ENCODE data around the gene ARHGEF28. TPM values are rescaled to one million over a fixed set of nuclear protein-coding genes. Genes with fewer than 3 reads are reported as not detected.
A peak's percentile ranks its signal among the peaks of the same experiment; 100 is the strongest.

Gene ARHGEF28
- total and polyA plus RNA-seq, 8 donors, result 13.9 to 156 (median 55.7) TPM

DNA sequence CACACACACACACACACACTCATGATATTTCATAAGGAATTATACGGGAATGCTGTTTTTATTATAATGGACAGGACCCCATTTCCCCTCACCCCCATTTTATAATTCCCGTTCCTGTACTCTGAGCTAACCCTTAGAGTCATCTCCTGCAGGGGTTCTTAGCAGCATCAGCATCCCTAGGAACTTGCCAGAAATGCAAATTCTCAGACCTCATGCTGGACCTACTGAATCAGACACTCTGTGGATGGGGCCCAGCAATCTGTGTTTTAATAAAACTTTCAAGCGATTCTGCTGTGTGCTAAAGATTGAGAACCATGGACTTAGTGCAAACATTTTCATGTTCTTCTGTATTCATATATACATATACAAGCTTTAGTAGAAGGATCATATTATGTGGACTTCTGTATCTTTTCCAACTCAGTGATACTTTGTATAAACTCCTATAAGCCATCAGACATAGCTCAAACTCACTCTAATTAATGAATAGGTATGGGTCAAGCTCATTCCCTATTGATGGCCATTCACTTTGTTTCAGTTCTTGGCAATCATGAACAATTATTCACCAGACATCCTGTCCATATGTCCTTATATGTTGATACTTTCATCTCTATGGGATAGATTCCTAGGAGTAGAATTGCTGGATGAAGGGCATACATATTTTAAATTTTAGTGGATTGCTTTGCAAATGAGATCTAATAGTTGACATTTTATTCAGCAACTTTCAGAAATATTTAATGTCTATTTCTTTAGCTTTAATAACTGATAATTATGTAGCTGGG is 65.5 kb downstream of the ARHGEF28 start:
- no peak for DNase-seq
- H3K9me3 ChIP-seq, result no peaks in the 10 kb centered on the region
- peaks cover 14 to 22% (median 20%) of the 10 kb centered on the region in 4 donors for H3K4me1 ChIP-seq
- WGBS, 5 donors, result 68 to 97% (median 91%) methylated on average over 3 of the region's 3 CpGs
- H3K4me3 ChIP-seq, result no peak overlapping the region
- TF ChIP-seq, protein P1, sequence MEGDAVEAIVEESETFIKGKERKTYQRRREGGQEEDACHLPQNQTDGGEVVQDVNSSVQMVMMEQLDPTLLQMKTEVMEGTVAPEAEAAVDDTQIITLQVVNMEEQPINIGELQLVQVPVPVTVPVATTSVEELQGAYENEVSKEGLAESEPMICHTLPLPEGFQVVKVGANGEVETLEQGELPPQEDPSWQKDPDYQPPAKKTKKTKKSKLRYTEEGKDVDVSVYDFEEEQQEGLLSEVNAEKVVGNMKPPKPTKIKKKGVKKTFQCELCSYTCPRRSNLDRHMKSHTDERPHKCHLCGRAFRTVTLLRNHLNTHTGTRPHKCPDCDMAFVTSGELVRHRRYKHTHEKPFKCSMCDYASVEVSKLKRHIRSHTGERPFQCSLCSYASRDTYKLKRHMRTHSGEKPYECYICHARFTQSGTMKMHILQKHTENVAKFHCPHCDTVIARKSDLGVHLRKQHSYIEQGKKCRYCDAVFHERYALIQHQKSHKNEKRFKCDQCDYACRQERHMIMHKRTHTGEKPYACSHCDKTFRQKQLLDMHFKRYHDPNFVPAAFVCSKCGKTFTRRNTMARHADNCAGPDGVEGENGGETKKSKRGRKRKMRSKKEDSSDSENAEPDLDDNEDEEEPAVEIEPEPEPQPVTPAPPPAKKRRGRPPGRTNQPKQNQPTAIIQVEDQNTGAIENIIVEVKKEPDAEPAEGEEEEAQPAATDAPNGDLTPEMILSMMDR (IDR thresholded peaks at IDR 0.05), result no peak
- TF ChIP-seq POLR2A (IDR thresholded peaks at IDR 0.05) (no peak), POLR2AphosphoS5 (IDR thresholded peaks at IDR 0.05) (no peak), EP300 (IDR thresholded peaks at IDR 0.05) (no peak)
- H3K36me3 ChIP-seq, result peaks cover 0 to 1% (median 0%) of the 10 kb centered on the region in 4 donors
- H3K27ac ChIP-seq, result no peak overlapping the region
- intact Hi-C loops (cut with DNase I; ENCODE audit: low total_unique reads), result no loop called here
- H3K27me3 ChIP-seq, result no peaks in the 10 kb centered on the region

DNA sequence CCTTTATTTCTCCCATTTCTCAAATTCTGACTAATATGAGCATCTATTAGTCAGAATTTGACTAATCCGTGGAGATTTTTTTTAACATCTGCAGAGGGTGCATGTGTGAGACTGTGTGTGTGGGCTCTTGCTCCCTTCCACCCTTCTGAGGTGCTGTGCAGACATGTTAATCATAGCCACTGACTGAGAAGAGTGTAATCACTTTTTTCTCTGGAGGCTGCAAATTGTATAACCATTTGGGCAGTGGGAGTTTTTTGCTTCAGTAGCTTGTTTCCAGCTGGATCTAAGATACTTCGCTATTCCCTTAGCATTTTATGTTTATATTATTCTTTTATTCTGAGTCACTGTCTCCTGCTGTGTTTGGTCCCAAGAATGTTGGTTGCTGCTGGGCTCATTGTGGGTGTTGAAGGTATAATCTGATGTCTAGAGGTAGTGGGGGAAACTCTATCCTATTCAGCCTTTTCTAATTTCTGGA is 66.2 kb downstream of the ARHGEF28 start:
- intact Hi-C loops (cut with DNase I; ENCODE audit: low total_unique reads), result no loop called here
- no peaks in the 10 kb centered on the region for H3K36me3 ChIP-seq
- no peak for DNase-seq
- peaks cover 14 to 22% (median 20%) of the 10 kb centered on the region in 4 donors for H3K4me1 ChIP-seq
- H3K27me3 ChIP-seq, result no peaks in the 10 kb centered on the region
- H3K9me3 ChIP-seq, result no peaks in the 10 kb centered on the region
- H3K4me3 ChIP-seq, result no peak overlapping the region
- peak overlapping the region in 1 of 5 donors; percentile 21 for H3K27ac ChIP-seq
- no peak for TF ChIP-seq EP300 (IDR thresholded peaks at IDR 0.05)
- no peak for TF ChIP-seq POLR2A (IDR thresholded peaks at IDR 0.05)
- TF ChIP-seq, protein P1 (IDR thresholded peaks at IDR 0.05), result no peak
- TF ChIP-seq POLR2AphosphoS5 (IDR thresholded peaks at IDR 0.05), result no peak
- 50 to 66% (median 63%) methylated on average over 2 of the region's 2 CpGs for WGBS, 5 donors

DNA sequence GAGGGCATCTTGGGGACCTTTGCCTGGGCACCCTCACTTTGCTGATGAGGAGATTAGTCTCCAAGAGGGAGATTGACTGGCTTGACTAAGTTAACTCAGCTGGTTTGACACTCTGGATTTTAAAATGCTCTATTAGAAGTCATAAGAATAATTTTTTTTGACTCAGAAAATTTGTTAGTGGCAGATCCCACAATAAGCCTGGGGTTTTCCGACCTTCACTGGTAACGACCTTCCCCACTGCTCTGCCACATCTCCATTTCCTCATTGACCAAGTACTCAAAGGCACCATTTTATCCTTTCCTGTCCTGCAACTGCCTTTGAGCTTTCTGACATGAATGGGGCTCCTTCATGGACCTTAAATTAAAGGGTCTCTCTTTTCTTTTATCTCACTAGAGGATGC is 67.0 kb downstream of the ARHGEF28 start:
- 65 to 83% (median 70%) methylated on average over 2 of the region's 2 CpGs for WGBS, 5 donors
- peaks cover 14 to 22% (median 20%) of the 10 kb centered on the region in 4 donors for H3K4me1 ChIP-seq
- TF ChIP-seq POLR2A (IDR thresholded peaks at IDR 0.05) (no peak), EP300 (IDR thresholded peaks at IDR 0.05) (no peak), POLR2AphosphoS5 (IDR thresholded peaks at IDR 0.05) (no peak)
- TF ChIP-seq, protein P1 (IDR thresholded peaks at IDR 0.05), result no peak
- H3K27me3 ChIP-seq, result no peaks in the 10 kb centered on the region
- no peak for DNase-seq
- no peaks in the 10 kb centered on the region for H3K36me3 ChIP-seq
- intact Hi-C loops (cut with DNase I; ENCODE audit: low total_unique reads), result no loop called here
- H3K9me3 ChIP-seq, result no peaks in the 10 kb centered on the region
- peak overlapping the region in 2 of 5 donors; percentile 14 to 21 for H3K27ac ChIP-seq
- no peak overlapping the region for H3K4me3 ChIP-seq

DNA sequence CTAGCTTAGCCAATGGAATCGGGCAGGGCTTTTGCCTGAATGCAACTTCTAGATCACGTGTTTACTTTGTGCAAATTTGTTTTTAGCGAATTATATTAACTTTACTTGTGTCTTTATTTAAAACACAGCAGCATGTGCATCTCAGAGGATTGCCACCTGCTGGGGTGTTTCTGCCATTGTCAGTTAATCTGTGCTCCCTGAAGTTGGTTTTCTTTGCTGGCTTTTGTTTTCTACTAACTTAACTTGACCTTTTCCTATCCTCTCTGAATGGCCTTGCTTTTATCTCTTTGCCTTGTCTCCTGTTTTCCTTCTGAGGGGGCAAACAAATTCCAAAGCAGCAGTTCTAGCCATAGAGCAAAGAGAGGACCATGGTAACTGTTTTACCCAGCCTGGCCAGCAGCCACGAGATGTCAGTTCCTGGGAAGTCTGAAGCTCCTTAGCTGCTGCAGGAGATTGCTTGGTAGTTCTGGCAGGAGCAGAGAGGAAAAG is 67.6 kb downstream of the ARHGEF28 start:
- intact Hi-C loops (cut with DNase I; ENCODE audit: low total_unique reads), result no loop called here
- H3K4me3 ChIP-seq, result no peak overlapping the region
- DNase-seq, result peak in 1 of 2 donors; percentile 51

More for the DNA sequence above, 67.6 kb downstream of the ARHGEF28 start:
- peaks cover 14 to 22% (median 20%) of the 10 kb centered on the region in 4 donors for H3K4me1 ChIP-seq
- no peaks in the 10 kb centered on the region for H3K9me3 ChIP-seq
- WGBS, 5 donors, result 23 to 50% (median 36%) methylated on average over 4 of the region's 4 CpGs
- no peaks in the 10 kb centered on the region for H3K36me3 ChIP-seq
- H3K27ac ChIP-seq, result peak overlapping the region in 1 of 5 donors; percentile 14
- TF ChIP-seq, protein P1 (IDR thresholded peaks at IDR 0.05), result peak in 5 of 7 experiments; percentile 25 to 43 (median 31)
- TF ChIP-seq POLR2AphosphoS5 (IDR thresholded peaks at IDR 0.05), result no peak
- TF ChIP-seq EP300 (IDR thresholded peaks at IDR 0.05), result no peak
- no peak for TF ChIP-seq POLR2A (IDR thresholded peaks at IDR 0.05)
- H3K27me3 ChIP-seq, result no peaks in the 10 kb centered on the region
